ENCODE results near the gene PLBD2.

The PLBD2 gene

GRCh38 chr12:113397497-113398197 is 39.3 kb downstream of the PLBD2 start:
- DNase-seq = no peak

- DNase-seq = no peak
Measured at GRCh38 chr12:113398346-113399290, 40.2 kb downstream of the PLBD2 start.

GRCh38 chr12:113399490-113399889 is 41.1 kb downstream of the PLBD2 start:
- no peak for DNase-seq

DNA sequence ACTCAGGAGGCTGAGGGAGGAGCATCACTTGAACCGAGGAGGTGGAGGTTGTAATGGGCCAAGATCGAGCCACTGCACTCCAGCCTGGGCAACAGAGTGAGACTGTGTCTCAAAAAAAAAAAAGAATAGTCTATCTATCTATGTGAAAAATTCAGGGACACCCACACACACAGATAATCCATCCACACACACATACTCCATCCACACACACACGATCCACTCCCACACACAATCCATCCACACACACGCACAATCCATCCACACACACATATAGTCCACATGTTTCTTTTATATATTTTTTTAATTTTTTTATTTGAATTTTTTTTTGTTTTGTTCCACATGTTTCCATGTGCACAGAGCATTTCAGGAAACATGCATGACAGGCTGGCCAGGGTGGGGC is 42.0 kb downstream of the PLBD2 start:
- no peak for DNase-seq

GRCh38 chr12:113401066-113402000 is 42.9 kb downstream of the PLBD2 start:
- no peak for DNase-seq

- DNase-seq = no peak
Measured at GRCh38 chr12:113402586-113403260, 44.3 kb downstream of the PLBD2 start.

DNA sequence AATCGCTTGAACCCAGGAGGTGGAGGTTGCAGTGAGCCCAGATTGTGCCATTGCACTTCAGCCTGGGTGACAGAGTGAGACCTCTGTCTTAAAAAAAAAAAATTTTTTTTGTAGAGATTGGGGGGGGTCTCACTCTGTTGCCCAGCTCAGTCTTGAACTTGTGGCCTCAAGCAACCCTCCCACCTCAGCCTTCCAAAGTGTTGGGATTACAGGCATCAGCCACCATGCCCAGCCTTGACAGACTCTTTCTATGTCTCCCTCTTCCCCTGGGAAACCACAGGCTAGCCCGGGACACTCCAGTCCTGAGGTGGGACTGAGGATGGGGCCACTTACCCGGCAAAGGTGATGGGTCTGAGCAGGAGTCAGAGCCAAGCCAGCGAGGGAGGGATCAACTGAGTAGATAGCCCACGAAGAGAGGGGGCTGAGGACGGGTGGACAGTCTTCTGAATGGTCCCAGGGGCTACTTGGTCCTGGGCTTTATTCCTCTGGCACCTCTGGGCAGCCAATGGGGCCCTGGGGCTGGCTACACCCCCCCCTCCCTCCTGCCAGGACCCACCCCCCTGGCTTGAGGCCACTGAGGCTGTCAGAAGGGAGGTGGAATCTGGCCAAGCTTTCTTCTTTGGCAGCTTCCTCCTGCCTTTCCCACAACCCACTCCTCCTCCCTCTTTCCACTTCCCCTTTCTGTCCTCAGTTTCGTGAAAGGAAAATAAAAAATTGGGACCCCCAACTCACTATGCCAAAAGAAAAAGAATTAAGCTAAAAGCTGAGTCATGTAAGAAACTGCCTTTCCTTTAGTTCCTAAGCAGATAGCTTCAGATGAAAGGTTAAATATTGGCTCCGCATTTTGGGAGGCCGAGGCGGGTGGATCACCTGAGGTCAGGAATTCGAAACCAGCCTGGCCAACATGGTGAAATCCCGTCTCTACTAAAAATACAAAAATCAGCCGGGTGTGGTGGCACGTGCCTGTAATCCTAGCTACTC is 45.3 kb downstream of the PLBD2 start, which contains the start of gene SDS:
Gene SDS, minus strand, starts transcription at position 453 of the 981 bp plus-strand sequence. CDS start 4,179 bp downstream, outside the sequence.
- DNase-seq = no peak

GRCh38 chr12:113405694-113406093 is 47.3 kb downstream of the PLBD2 start:
- no peak for DNase-seq

DNA sequence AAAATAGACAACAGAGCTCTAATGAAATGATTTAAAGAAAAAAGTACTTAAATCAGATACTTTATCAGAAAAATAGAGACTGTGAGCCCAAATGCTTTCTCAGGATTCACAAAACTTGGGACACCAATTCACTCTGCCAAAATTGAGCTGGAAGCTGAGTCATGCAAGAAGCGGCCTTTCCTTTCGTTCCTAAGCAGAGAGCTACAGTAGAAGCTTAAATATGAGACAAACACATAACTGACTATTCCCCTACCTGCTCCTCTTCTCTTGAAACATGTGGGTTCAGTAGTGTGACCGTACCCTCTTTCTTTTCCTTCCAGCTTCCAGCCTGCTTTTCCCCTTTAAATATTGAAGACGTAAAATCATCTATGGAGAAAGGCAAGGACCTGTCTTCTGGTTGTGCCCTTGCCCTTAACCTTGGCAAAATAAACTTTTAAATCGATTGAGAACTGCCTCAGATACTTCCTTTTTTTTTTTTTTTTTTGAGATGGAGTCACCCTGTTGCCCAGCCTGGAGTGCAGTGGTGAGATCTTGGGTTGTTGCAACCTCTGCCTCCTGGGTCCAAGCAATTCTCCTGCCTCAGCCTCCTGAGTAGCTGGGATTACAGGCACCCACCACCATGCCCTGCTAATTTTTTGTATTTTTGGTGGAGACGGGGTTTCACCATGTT is 49.7 kb downstream of the PLBD2 start:
- no peak for DNase-seq

GRCh38 chr12:113408756-113409298 is 50.4 kb downstream of the PLBD2 start:
- DNase-seq = no peak

DNA sequence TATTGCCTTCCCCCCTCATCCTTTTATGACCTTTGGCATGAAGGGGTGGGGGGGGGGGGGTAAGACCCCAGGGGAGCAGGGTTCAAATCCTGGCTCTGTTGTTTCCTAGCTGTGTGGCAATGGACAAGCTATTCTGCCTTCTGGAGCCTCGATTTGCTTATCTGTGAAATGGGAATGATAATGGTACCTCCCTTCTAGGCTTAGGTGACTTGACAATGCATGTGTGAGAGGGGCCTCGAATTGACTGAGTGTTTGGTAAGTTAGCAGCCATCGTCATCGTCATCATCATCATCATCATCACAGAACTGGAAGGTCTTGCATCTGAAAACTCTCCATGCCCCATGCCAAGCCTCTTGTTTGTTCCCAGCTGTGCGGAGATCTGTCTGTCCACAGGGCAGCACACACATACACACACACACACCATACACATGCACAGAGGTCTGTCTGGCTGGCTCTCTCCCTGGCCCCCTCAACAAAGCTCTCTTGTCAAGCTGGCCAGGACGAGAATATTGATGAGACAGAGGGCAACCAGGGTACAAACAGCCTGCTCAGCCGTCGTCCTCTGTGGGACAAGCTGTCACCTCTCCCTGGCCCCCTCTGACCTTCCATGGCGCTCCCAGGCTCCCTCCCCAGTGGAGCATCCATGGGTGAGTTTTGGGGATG is 51.2 kb downstream of the PLBD2 start:
- DNase-seq = no peak

DNA sequence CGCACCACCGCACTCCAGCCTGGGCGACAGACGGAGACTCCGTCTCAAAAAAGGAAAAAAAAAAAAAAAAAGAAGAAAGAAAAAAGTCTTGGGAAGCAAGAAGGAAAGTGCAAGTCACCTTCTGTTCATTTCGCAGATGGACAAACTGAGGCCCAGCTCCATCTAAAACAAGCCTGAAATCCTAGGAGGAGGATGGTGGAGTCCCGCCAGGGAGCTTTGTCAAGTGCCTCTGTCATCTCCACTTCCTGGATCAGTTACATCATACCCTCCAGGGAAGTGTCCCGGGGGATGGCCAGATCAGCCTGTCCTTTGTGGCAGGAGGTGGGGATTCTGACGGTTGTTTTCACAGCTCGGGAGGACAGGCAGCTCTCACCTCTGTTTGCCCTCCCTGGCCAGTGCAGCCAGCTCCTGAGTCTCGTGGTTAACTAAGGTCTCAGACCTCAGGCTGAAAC is 55.1 kb downstream of the PLBD2 start:
- DNase-seq = no peak

- no peak for DNase-seq
Measured at GRCh38 chr12:113414519-113415038, 56.2 kb downstream of the PLBD2 start.

- DNase-seq = no peak
Measured at GRCh38 chr12:113416091-113416754, 57.8 kb downstream of the PLBD2 start.

- no peak for DNase-seq
Measured at GRCh38 chr12:113418213-113418879, 60.0 kb downstream of the PLBD2 start.

DNA sequence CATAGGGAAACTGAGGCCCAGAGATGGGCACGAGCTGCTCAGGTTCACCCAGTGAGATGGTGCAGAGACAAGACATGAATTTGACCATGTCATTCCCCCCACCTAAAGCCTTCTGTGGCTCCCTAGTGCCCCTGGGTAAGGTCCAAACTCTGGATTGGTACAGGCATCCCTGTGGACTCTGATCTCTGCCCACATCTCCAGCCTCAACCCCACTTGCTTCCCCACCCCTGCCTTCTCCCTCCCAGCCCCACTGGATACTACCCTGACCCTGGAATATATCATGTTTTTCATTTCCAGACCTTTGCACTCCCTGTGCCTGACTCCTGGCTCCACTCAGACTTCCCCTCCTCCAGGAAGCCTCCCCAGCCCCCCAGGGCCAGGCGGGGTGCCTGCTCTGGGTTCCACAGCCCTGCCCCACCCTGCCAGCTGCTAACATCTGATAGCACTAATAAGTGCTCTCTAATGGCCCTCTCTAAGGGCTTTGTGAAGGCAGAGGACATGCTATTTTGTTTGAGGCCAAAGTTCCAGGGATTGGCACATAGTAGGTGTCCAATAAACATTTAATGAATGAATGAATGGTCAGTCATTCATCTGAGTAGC is 62.7 kb downstream of the PLBD2 start:
- no peak for DNase-seq
